SJSA1 (cell line): ENCODE results near the gene EARS2. TPM values are rescaled to one million over a fixed set of nuclear protein-coding genes. Genes with fewer than 3 reads are reported as not detected.
"Not testable (repeated sequence)": the region's sequence is repeated elsewhere in the genome, so short reads cannot be mapped to it uniquely, and the experiment has no call there.

Source experiments
- DNase-seq, 2 experiments: peaks; one replicate each; pipeline ENCODE4 v3.0.0-alpha.2; 2015 to 2020; ENCODE audit warnings: low spot score in 2 of 2, low read depth in 1 of 2
- H3K27ac ChIP-seq: fragments of 250-450 bp; sonication (Bioruptor Pico); 2 replicates; pipeline ENCODE4 v1.5.1; 2020; ENCODE audit warnings: mild to moderate bottlenecking, moderate library complexity
- H3K27me3 ChIP-seq: fragments of 250-450 bp; sonication (Bioruptor Pico); replicated peaks from 2 replicates; pipeline ENCODE4 v1.5.1; 2020; ENCODE audit warnings: mild to moderate bottlenecking, moderate library complexity
- H3K36me3 ChIP-seq: fragments of 250-450 bp; sonication (Bioruptor Pico); 2 replicates; pipeline ENCODE4 v1.5.1; 2020; ENCODE audit warnings: mild to moderate bottlenecking
- H3K4me1 ChIP-seq: fragments of 250-450 bp; sonication (Bioruptor Pico); replicated peaks from 2 replicates; pipeline ENCODE4 v1.6.1; 2021; ENCODE audit warnings: mild to moderate bottlenecking
- H3K4me3 ChIP-seq: fragments of 250-450 bp; sonication (Bioruptor Pico); 2 replicates; pipeline ENCODE4 v1.5.1; 2020; ENCODE audit warnings: mild to moderate bottlenecking
- H3K9me3 ChIP-seq: fragments of 250-450 bp; sonication (Bioruptor Pico); replicated peaks from 2 replicates; pipeline ENCODE4 v1.5.1; 2020; ENCODE audit warnings: mild to moderate bottlenecking
- total RNA-seq: library from RNA; depleted of rRNA; stranded (reverse); fragments of >200 nt; shearing (Covaris generic); gene quantifications from 2 replicates; pipeline ENCODE4 v1.2.3, GENCODE V29; 2014

Gene EARS2
- total RNA-seq, 1 experiment from 2014 or later, result 48.4 TPM

GRCh38 chr16:23557779-23558702 is 891 bp upstream of the EARS2 start:
- Histone ChIP-seq H3K4me3 (peak overlapping the region; percentile 95), H3K9me3 (peaks cover 3% of the 10 kb centered on the region; the same call in 1 of the 2 replicates), H3K4me1 (peaks cover 6% of the 10 kb centered on the region), H3K27me3 (no peaks in the 10 kb centered on the region), H3K27ac (peak overlapping the region; percentile 89), H3K36me3 (peaks cover 55% of the 10 kb centered on the region)
- DNase-seq, result peak in 1 of 2 experiments; percentile 8

GRCh38 chr16:23554536-23554935 is 2.6 kb downstream of the EARS2 start:
- no peak for DNase-seq
- Histone ChIP-seq H3K4me3 (no peak overlapping the region), H3K4me1 (peaks cover 6% of the 10 kb centered on the region), H3K27ac (no peak overlapping the region), H3K27me3 (no peaks in the 10 kb centered on the region), H3K36me3 (peaks cover 49% of the 10 kb centered on the region), H3K9me3 (peaks cover 3% of the 10 kb centered on the region; the same call in 1 of the 2 replicates)

GRCh38 chr16:23552161-23552560 is 5.0 kb downstream of the EARS2 start:
- Histone ChIP-seq H3K27ac (no peak overlapping the region), H3K4me3 (no peak overlapping the region), H3K9me3 (no peaks in the 10 kb centered on the region), H3K36me3 (peaks cover 52% of the 10 kb centered on the region), H3K4me1 (peaks cover 6% of the 10 kb centered on the region; the same call in 1 of the 2 replicates), H3K27me3 (no peaks in the 10 kb centered on the region)
- no peak for DNase-seq

DNA sequence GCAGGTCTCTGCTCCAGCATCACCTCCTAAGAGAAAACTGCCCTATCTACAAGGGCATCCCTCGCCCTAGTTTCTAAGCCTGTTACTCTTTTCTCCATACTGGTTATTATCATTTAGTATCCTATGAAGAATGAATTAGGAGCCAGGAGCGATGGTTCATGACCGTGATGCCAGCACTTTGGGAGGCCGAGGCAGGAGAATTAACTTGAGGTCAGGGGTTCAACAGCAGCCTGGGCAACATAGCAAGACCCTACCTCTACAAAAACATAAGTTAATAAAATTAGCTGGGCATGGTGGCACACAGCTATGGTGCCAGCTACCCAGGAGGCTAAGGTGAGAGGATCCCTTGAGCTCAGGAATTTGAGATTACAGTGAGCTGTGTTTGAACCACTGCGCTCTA is 7.2 kb downstream of the EARS2 start:
- Histone ChIP-seq H3K27me3 (no peaks in the 10 kb centered on the region), H3K36me3 (peaks cover 71% of the 10 kb centered on the region), H3K4me1 (no peaks in the 10 kb centered on the region), H3K4me3 (no peak overlapping the region), H3K27ac (no peak overlapping the region), H3K9me3 (no peaks in the 10 kb centered on the region)
- DNase-seq, result no peak

- Histone ChIP-seq H3K4me1 (no peaks in the 10 kb centered on the region), H3K36me3 (peaks cover 74% of the 10 kb centered on the region)
- no peak for DNase-seq
Observed at GRCh38 chr16:23544436-23544835, 12.7 kb downstream of the EARS2 start.

GRCh38 chr16:23540817-23541178 is 16.4 kb downstream of the EARS2 start:
- peaks cover 60% of the 10 kb centered on the region for H3K36me3 ChIP-seq
- H3K27me3 ChIP-seq, DNase-seq, H3K9me3 ChIP-seq, H3K27ac ChIP-seq, H3K4me3 ChIP-seq: not testable (repeated sequence)
- peaks cover 13% of the 10 kb centered on the region for H3K4me1 ChIP-seq

More at GRCh38 chr16:23544436-23544835, 12.7 kb downstream of the EARS2 start:
- Histone ChIP-seq H3K4me3 (no peak overlapping the region), H3K27ac (no peak overlapping the region), H3K27me3 (no peaks in the 10 kb centered on the region), H3K9me3 (no peaks in the 10 kb centered on the region)

- H3K27ac ChIP-seq, result no peak overlapping the region
- H3K9me3 ChIP-seq, result no peaks in the 10 kb centered on the region
- no peak for DNase-seq
- no peak overlapping the region for H3K4me3 ChIP-seq
- peaks cover 60% of the 10 kb centered on the region for H3K36me3 ChIP-seq
- peaks cover 13% of the 10 kb centered on the region for H3K4me1 ChIP-seq
- no peaks in the 10 kb centered on the region for H3K27me3 ChIP-seq
Observed at GRCh38 chr16:23539984-23540816, 16.9 kb downstream of the EARS2 start.

- peak overlapping the region; percentile 48 for H3K27ac ChIP-seq
- DNase-seq, result no peak
- H3K4me3 ChIP-seq, result no peak overlapping the region
- no peaks in the 10 kb centered on the region for H3K27me3 ChIP-seq
- H3K36me3 ChIP-seq, result peaks cover 62% of the 10 kb centered on the region
- no peaks in the 10 kb centered on the region for H3K9me3 ChIP-seq
- H3K4me1 ChIP-seq, result peaks cover 13% of the 10 kb centered on the region
Observed at GRCh38 chr16:23538919-23539278, 18.3 kb downstream of the EARS2 start.

GRCh38 chr16:23537390-23537789 is 19.8 kb downstream of the EARS2 start:
- no peak overlapping the region for H3K27ac ChIP-seq
- H3K27me3 ChIP-seq, result no peaks in the 10 kb centered on the region
- H3K9me3 ChIP-seq, result no peaks in the 10 kb centered on the region
- peaks cover 13% of the 10 kb centered on the region for H3K4me1 ChIP-seq
- no peak for DNase-seq
- H3K4me3 ChIP-seq, result no peak overlapping the region
- H3K36me3 ChIP-seq, result peaks cover 71% of the 10 kb centered on the region

DNA sequence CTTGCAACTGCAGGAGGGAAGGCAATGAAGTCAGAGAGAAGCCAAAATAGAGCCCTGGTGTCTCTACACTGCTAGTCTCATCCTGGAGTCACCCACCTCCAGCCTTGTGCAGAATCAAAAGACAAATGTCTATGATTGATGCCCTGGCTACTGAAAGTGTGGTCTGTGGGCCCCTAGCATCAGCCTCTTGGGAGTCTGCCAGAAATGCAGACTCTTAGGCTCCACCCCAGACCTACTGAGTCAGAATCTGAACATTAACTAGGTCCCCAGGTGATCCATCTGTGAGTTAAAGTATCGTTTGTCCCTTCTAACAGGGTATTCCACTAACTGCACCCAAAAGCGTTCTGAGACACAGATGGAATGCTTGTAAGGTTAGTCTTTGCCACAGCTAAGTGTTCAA is 21.2 kb downstream of the EARS2 start:
- Histone ChIP-seq H3K9me3 (no peaks in the 10 kb centered on the region), H3K4me1 (peaks cover 13% of the 10 kb centered on the region), H3K4me3 (no peak overlapping the region), H3K36me3 (peaks cover 73% of the 10 kb centered on the region), H3K27ac (no peak overlapping the region), H3K27me3 (no peaks in the 10 kb centered on the region)
- no peak for DNase-seq

GRCh38 chr16:23534868-23535860 is 22.0 kb downstream of the EARS2 start:
- no peaks in the 10 kb centered on the region for H3K27me3 ChIP-seq
- H3K27ac ChIP-seq, result no peak overlapping the region
- H3K4me1 ChIP-seq, result peaks cover 13% of the 10 kb centered on the region
- H3K36me3 ChIP-seq, result peaks cover 71% of the 10 kb centered on the region
- no peaks in the 10 kb centered on the region for H3K9me3 ChIP-seq
- H3K4me3 ChIP-seq, result no peak overlapping the region
- no peak for DNase-seq

GRCh38 chr16:23532448-23532847 is 24.7 kb downstream of the EARS2 start:
- H3K4me3 ChIP-seq, result no peak overlapping the region
- H3K4me1 ChIP-seq, result no peaks in the 10 kb centered on the region
- H3K27ac ChIP-seq, result no peak overlapping the region
- DNase-seq, result no peak
- no peaks in the 10 kb centered on the region for H3K9me3 ChIP-seq
- peaks cover 80% of the 10 kb centered on the region for H3K36me3 ChIP-seq
- H3K27me3 ChIP-seq, result no peaks in the 10 kb centered on the region

DNA sequence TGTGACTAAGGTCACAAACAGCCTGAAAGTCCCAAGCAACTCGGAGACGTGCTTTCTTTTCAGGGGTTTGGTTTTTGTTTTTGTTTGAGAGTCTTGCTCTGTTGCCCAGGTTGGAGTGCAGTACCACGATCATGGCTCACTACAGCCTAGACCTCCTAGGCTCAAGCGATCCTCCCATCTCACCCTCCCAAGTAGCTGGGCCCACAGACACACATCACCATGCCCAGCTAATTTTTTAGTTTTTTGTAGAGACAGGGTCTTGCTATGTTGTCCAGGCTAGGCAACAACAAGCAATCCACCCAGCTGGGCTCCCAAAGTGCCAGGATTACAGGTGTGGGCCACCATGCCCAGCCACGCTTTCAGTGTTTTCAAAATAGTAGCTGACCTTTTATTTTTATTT is 27.1 kb downstream of the EARS2 start:
- no peaks in the 10 kb centered on the region for H3K4me1 ChIP-seq
- no peak for DNase-seq
- H3K4me3 ChIP-seq, result no peak overlapping the region
- H3K9me3 ChIP-seq, result no peaks in the 10 kb centered on the region
- no peak overlapping the region for H3K27ac ChIP-seq
- peaks cover 73% of the 10 kb centered on the region for H3K36me3 ChIP-seq
- H3K27me3 ChIP-seq, result no peaks in the 10 kb centered on the region
